ENCODE results near the gene LRRC7.

Gene LRRC7

GRCh38 chr1:70142075-70142474 is 574.4 kb downstream of the LRRC7 start:
- TF ChIP-seq CTCF (IDR thresholded peaks at IDR 0.05; ENCODE audit: insufficient read depth, low read length, missing control alignments) = no peak
- ChIA-PET POLR2A (no interaction called here), CTCF (interaction anchor here (0.8 to 6.6 kb wide), 18 partner anchors 9 to 404 kb away, joined by 3 to 98 read pairs (median 4); no protein-coding TSS in a partner anchor)
- no peak for DNase-seq (ENCODE audit: low read depth, low spot score)
- H3K4me3 ChIP-seq (ENCODE audit: low read depth, low read length) = no peak overlapping the region

- POLR2A ChIA-PET = interaction anchor here (0.6 kb wide), 1 partner anchor 737 kb away, joined by 3 read pairs; no protein-coding TSS in a partner anchor
- CTCF ChIA-PET = interaction anchor here (0.6 to 6.6 kb wide), 24 partner anchors 8 to 1700 kb away, joined by 3 to 98 read pairs (median 4); no protein-coding TSS in a partner anchor
- peak; percentile 23 for TF ChIP-seq CTCF (IDR thresholded peaks at IDR 0.05; ENCODE audit: insufficient read depth, low read length, missing control alignments)
Measured at GRCh38 chr1:70143048-70143659, 575.4 kb downstream of the LRRC7 start.

GRCh38 chr1:70146488-70146887 is 578.8 kb downstream of the LRRC7 start:
- no peak for TF ChIP-seq CTCF (IDR thresholded peaks at IDR 0.05; ENCODE audit: insufficient read depth, low read length, missing control alignments)
- POLR2A ChIA-PET = no interaction called here
- H3K4me3 ChIP-seq (ENCODE audit: low read depth, low read length) = no peak overlapping the region
- CTCF ChIA-PET = interaction anchor here (0.9 to 1.3 kb wide), 2 partner anchors 13 to 112 kb away, joined by 4 to 8 read pairs; no protein-coding TSS in a partner anchor
- no peak for DNase-seq (ENCODE audit: low read depth, low spot score)

More at GRCh38 chr1:70143048-70143659, 575.4 kb downstream of the LRRC7 start:
- H3K4me3 ChIP-seq (ENCODE audit: low read depth, low read length) = no peak overlapping the region
- peak; percentile 12 for DNase-seq (ENCODE audit: low read depth, low spot score)

GRCh38 chr1:70150444-70150843 is 582.7 kb downstream of the LRRC7 start:
- H3K4me3 ChIP-seq (ENCODE audit: low read depth, low read length) = no peak overlapping the region
- ChIA-PET CTCF (interaction anchor here (1.1 to 1.5 kb wide), 3 partner anchors 9 to 17 kb away, joined by 4 to 6 read pairs (median 5); no protein-coding TSS in a partner anchor), POLR2A (no interaction called here)
- DNase-seq (ENCODE audit: low read depth, low spot score) = no peak
- TF ChIP-seq CTCF (IDR thresholded peaks at IDR 0.05; ENCODE audit: insufficient read depth, low read length, missing control alignments) = no peak

- POLR2A ChIA-PET = no interaction called here
- no peak for TF ChIP-seq CTCF (IDR thresholded peaks at IDR 0.05; ENCODE audit: insufficient read depth, low read length, missing control alignments)
- no peak overlapping the region for H3K4me3 ChIP-seq (ENCODE audit: low read depth, low read length)
- DNase-seq (ENCODE audit: low read depth, low spot score) = no peak
- CTCF ChIA-PET = no interaction called here
Measured at GRCh38 chr1:70153739-70154138, 586.0 kb downstream of the LRRC7 start.

GRCh38 chr1:70156529-70157120 is 588.9 kb downstream of the LRRC7 start:
- CTCF ChIA-PET = interaction anchor here (0.9 kb wide), 1 partner anchor 14 kb away, joined by 3 read pairs; no protein-coding TSS in a partner anchor
- H3K4me3 ChIP-seq (ENCODE audit: low read depth, low read length) = no peak overlapping the region
- POLR2A ChIA-PET = no interaction called here
- DNase-seq (ENCODE audit: low read depth, low spot score) = no peak
- TF ChIP-seq CTCF (IDR thresholded peaks at IDR 0.05; ENCODE audit: insufficient read depth, low read length, missing control alignments) = no peak
